Activated naive CD8-positive, alpha-beta T cell treated with anti-CD3 and anti-CD28 coated beads, Interleukin-2, amount 10 ng/mL, durations not matched to agents 7 days and 5 days (primary cell): ENCODE measurements around the gene TWNK. TPM values are rescaled to one million over a fixed set of nuclear protein-coding genes. Genes with fewer than 3 reads are reported as not detected.
A peak's percentile ranks its signal among the peaks of the same experiment; 100 is the strongest.

Source experiments
- ATAC-seq: fragments of 150-1000 bp; cut with Tn5 transposase; one replicate; pipeline ENCODE4 v1.10.0; 2021; ENCODE audit warnings: low read depth, moderate library complexity
- POLR2A ChIA-PET: fragments of 350-600 bp; sonication (Branson Sonifier 250); formaldehyde crosslinking; loops from one replicate; lab custom pipeline; 2021; ENCODE audit warnings: antibody characterized with exemption; lab: Charles Lee
- DNase-seq: peaks from one replicate; pipeline ENCODE4 v3.0.0; 2021
- H3K27ac Mint-ChIP-seq: one replicate; pipeline ENCODE4 v1.8.0; 2022; ENCODE audit warnings: mild to moderate bottlenecking, mixed read lengths
- H3K27me3 Mint-ChIP-seq: one replicate; pipeline ENCODE4 v1.8.0; 2022; ENCODE audit warnings: mild to moderate bottlenecking, moderate library complexity, mixed read lengths
- H3K36me3 Mint-ChIP-seq: one replicate; pipeline ENCODE4 v1.8.0; 2021; ENCODE audit warnings: mild to moderate bottlenecking, mixed read lengths
- H3K4me1 Mint-ChIP-seq: one replicate; pipeline ENCODE4 v1.8.0; 2021; ENCODE audit warnings: mixed read lengths
- H3K4me3 Mint-ChIP-seq: one replicate; pipeline ENCODE4 v1.8.0; 2022; ENCODE audit warnings: mild to moderate bottlenecking, moderate library complexity, mixed read lengths
- H3K9me3 Mint-ChIP-seq: one replicate; pipeline ENCODE4 v1.8.0; 2021; ENCODE audit warnings: mixed read lengths
- total RNA-seq, 2 experiments: library from RNA; stranded (reverse); gene quantifications; one replicate each; pipeline ENCODE4 v1.2.3, GENCODE V29; 2021

TWNK gene
- 10 to 100 TPM; 10.8 to 11.0 TPM for total RNA-seq

GRCh38 chr10:100986952-100987684 is at the start of gene TWNK, which contains the start of gene MRPL43:
Gene TWNK, plus strand, starts transcription at chr10:100987543. Its CDS starts 668 bp downstream, at chr10:100988211.
Gene MRPL43, minus strand, starts transcription at chr10:100987497. Its CDS starts 54 bp downstream, at chr10:100987443.
- H3K9me3 Mint-ChIP-seq, result no peaks in the 10 kb centered on the region
- POLR2A ChIA-PET, result interaction anchor here (1.8 to 5.1 kb wide), 2 partner anchors 11 to 21 kb away, joined by 4 to 36 read pairs; partner anchors contain the start of gene LZTS2
- DNase-seq, result peak; percentile 85
- peak; percentile 92 for ATAC-seq
- no peaks in the 10 kb centered on the region for H3K27me3 Mint-ChIP-seq
- H3K36me3 Mint-ChIP-seq, result peaks cover 19% of the 10 kb centered on the region
- H3K4me1 Mint-ChIP-seq, result peaks cover 17% of the 10 kb centered on the region
- H3K27ac Mint-ChIP-seq, result peak within 1 kb of the TSS; percentile 76
- peak within 1 kb of the TSS; percentile 98 for H3K4me3 Mint-ChIP-seq

GRCh38 chr10:100939763-100940344 is 47.5 kb upstream of the TWNK start:
- H3K9me3 Mint-ChIP-seq, result no peaks in the 10 kb centered on the region
- H3K36me3 Mint-ChIP-seq, result peaks cover 30% of the 10 kb centered on the region
- peaks cover 10% of the 10 kb centered on the region for H3K4me1 Mint-ChIP-seq
- no peaks in the 10 kb centered on the region for H3K27me3 Mint-ChIP-seq
- no peak overlapping the region for H3K4me3 Mint-ChIP-seq
- ATAC-seq (no peak), DNase-seq (no peak)
- POLR2A ChIA-PET, result no interaction called here
- H3K27ac Mint-ChIP-seq, result no peak overlapping the region

- no peak overlapping the region for H3K4me3 Mint-ChIP-seq
- H3K27ac Mint-ChIP-seq, result no peak overlapping the region
- peaks cover 10% of the 10 kb centered on the region for H3K4me1 Mint-ChIP-seq
- H3K36me3 Mint-ChIP-seq, result peaks cover 38% of the 10 kb centered on the region
- H3K27me3 Mint-ChIP-seq, result no peaks in the 10 kb centered on the region
- ATAC-seq, result no peak
- DNase-seq, result no peak
- POLR2A ChIA-PET, result interaction anchor here (0.6 to 2.3 kb wide), 2 partner anchors 29 to 1381 kb away, joined by 7 to 10 read pairs; partner anchors contain the start of gene SLF2
- no peaks in the 10 kb centered on the region for H3K9me3 Mint-ChIP-seq
These were observed 45.1 kb upstream of the TWNK start for GRCh38 chr10:100942229-100942628.

- no peak for DNase-seq
- Mint-ChIP-seq H3K9me3 (no peaks in the 10 kb centered on the region), H3K36me3 (peaks cover 36% of the 10 kb centered on the region), H3K27ac (peak overlapping the region; percentile 63), H3K4me3 (peak overlapping the region; percentile 59), H3K4me1 (peaks cover 10% of the 10 kb centered on the region), H3K27me3 (no peaks in the 10 kb centered on the region)
- POLR2A ChIA-PET, result interaction anchor here (0.7 to 2.3 kb wide), 3 partner anchors 11 to 31 kb away, joined by 3 to 10 read pairs (median 5); partner anchors contain the start of gene SLF2
- peak; percentile 14 for ATAC-seq
These were observed 43.8 kb upstream of the TWNK start for GRCh38 chr10:100943508-100943907.

- H3K27me3 Mint-ChIP-seq, result no peaks in the 10 kb centered on the region
- H3K27ac Mint-ChIP-seq, result no peak overlapping the region
- H3K36me3 Mint-ChIP-seq, result peaks cover 30% of the 10 kb centered on the region
- peaks cover 15% of the 10 kb centered on the region for H3K4me1 Mint-ChIP-seq
- H3K9me3 Mint-ChIP-seq, result no peaks in the 10 kb centered on the region
- H3K4me3 Mint-ChIP-seq, result no peak overlapping the region
- ATAC-seq, result no peak
- POLR2A ChIA-PET, result no interaction called here
- no peak for DNase-seq
These were observed 41.6 kb upstream of the TWNK start for GRCh38 chr10:100945754-100946153.

- H3K27me3 Mint-ChIP-seq, result no peaks in the 10 kb centered on the region
- peaks cover 8% of the 10 kb centered on the region for H3K4me1 Mint-ChIP-seq
- no peak overlapping the region for H3K4me3 Mint-ChIP-seq
- ATAC-seq, result no peak
- peaks cover 23% of the 10 kb centered on the region for H3K36me3 Mint-ChIP-seq
- POLR2A ChIA-PET, result no interaction called here
- no peak overlapping the region for H3K27ac Mint-ChIP-seq
- DNase-seq, result no peak
- no peaks in the 10 kb centered on the region for H3K9me3 Mint-ChIP-seq
These were observed 38.4 kb upstream of the TWNK start for GRCh38 chr10:100948916-100949315.

- ATAC-seq (no peak), DNase-seq (no peak)
- H3K27ac Mint-ChIP-seq, result no peak overlapping the region
- peaks cover 14% of the 10 kb centered on the region for H3K36me3 Mint-ChIP-seq
- H3K4me1 Mint-ChIP-seq, result peaks cover 5% of the 10 kb centered on the region
- no peaks in the 10 kb centered on the region for H3K9me3 Mint-ChIP-seq
- H3K4me3 Mint-ChIP-seq, result no peak overlapping the region
- H3K27me3 Mint-ChIP-seq, result no peaks in the 10 kb centered on the region
- POLR2A ChIA-PET, result no interaction called here
These were observed 27.1 kb upstream of the TWNK start for GRCh38 chr10:100960251-100960650.

- POLR2A ChIA-PET, result no interaction called here
These were observed 24.8 kb upstream of the TWNK start for GRCh38 chr10:100962351-100963080.

GRCh38 chr10:100963826-100964225 is 23.5 kb upstream of the TWNK start:
- peaks cover 13% of the 10 kb centered on the region for H3K36me3 Mint-ChIP-seq
- H3K4me3 Mint-ChIP-seq, result no peak overlapping the region
- ATAC-seq (no peak), DNase-seq (no peak)
- no peak overlapping the region for H3K27ac Mint-ChIP-seq
- H3K9me3 Mint-ChIP-seq, result no peaks in the 10 kb centered on the region
- H3K4me1 Mint-ChIP-seq, result peaks cover 2% of the 10 kb centered on the region
- POLR2A ChIA-PET, result interaction anchor here (0.5 kb wide), 1 partner anchor 28 kb away, joined by 3 read pairs; no protein-coding TSS in a partner anchor
- H3K27me3 Mint-ChIP-seq, result no peaks in the 10 kb centered on the region

More at GRCh38 chr10:100962351-100963080, 24.8 kb upstream of the TWNK start:
- no peaks in the 10 kb centered on the region for H3K4me1 Mint-ChIP-seq
- no peak overlapping the region for H3K4me3 Mint-ChIP-seq
- peaks cover 13% of the 10 kb centered on the region for H3K36me3 Mint-ChIP-seq
- H3K27me3 Mint-ChIP-seq, result no peaks in the 10 kb centered on the region
- no peaks in the 10 kb centered on the region for H3K9me3 Mint-ChIP-seq
- no peak overlapping the region for H3K27ac Mint-ChIP-seq
- ATAC-seq (no peak), DNase-seq (no peak)

- Mint-ChIP-seq H3K27ac (no peak overlapping the region), H3K4me1 (peaks cover 4% of the 10 kb centered on the region), H3K27me3 (peaks cover 5% of the 10 kb centered on the region), H3K9me3 (no peaks in the 10 kb centered on the region), H3K4me3 (no peak overlapping the region), H3K36me3 (peaks cover 6% of the 10 kb centered on the region)
- POLR2A ChIA-PET, result interaction anchor here (1.2 kb wide), 1 partner anchor 21 kb away, joined by 4 read pairs; the partner anchor contains the start of genes MRPL43 and TWNK
- DNase-seq, result no peak
- no peak for ATAC-seq
These were observed 21.5 kb upstream of the TWNK start for GRCh38 chr10:100965820-100966219.

- Mint-ChIP-seq H3K27ac (no peak overlapping the region), H3K36me3 (peaks cover 6% of the 10 kb centered on the region), H3K27me3 (peaks cover 5% of the 10 kb centered on the region), H3K4me3 (no peak overlapping the region), H3K4me1 (peaks cover 4% of the 10 kb centered on the region), H3K9me3 (no peaks in the 10 kb centered on the region)
- POLR2A ChIA-PET, result no interaction called here
- no peak for ATAC-seq
- DNase-seq, result no peak
These were observed 20.5 kb upstream of the TWNK start for GRCh38 chr10:100966887-100967286.

- peaks cover 4% of the 10 kb centered on the region for H3K4me1 Mint-ChIP-seq
- H3K36me3 Mint-ChIP-seq, result peaks cover 6% of the 10 kb centered on the region
- POLR2A ChIA-PET, result no interaction called here
- no peak for DNase-seq
- H3K4me3 Mint-ChIP-seq, result no peak overlapping the region
- ATAC-seq, result no peak
- H3K9me3 Mint-ChIP-seq, result no peaks in the 10 kb centered on the region
- H3K27ac Mint-ChIP-seq, result no peak overlapping the region
- H3K27me3 Mint-ChIP-seq, result peaks cover 5% of the 10 kb centered on the region
These were observed 20.0 kb upstream of the TWNK start for GRCh38 chr10:100967332-100967731.

- no peak for ATAC-seq
These were observed 19.1 kb upstream of the TWNK start for GRCh38 chr10:100968062-100968736.

More at GRCh38 chr10:100968062-100968736, 19.1 kb upstream of the TWNK start:
- H3K36me3 Mint-ChIP-seq, result peaks cover 2% of the 10 kb centered on the region
- no peak overlapping the region for H3K27ac Mint-ChIP-seq
- no peak for DNase-seq
- H3K4me3 Mint-ChIP-seq, result peak overlapping the region; percentile 63
- H3K4me1 Mint-ChIP-seq, result peaks cover 4% of the 10 kb centered on the region
- no peaks in the 10 kb centered on the region for H3K9me3 Mint-ChIP-seq
- POLR2A ChIA-PET, result no interaction called here
- H3K27me3 Mint-ChIP-seq, result peaks cover 5% of the 10 kb centered on the region
